ENCODE results near the gene KPNA5. TPM values are rescaled to one million over a fixed set of nuclear protein-coding genes. Genes with fewer than 3 reads are reported as not detected.

Gene KPNA5
- total and polyA plus RNA-seq, 9 of the 15 experiments (the other 6 are each of a cell fraction or from before 2014, with no cell fraction given): 3.2 to 10.3 (median 6.5) TPM

DNA sequence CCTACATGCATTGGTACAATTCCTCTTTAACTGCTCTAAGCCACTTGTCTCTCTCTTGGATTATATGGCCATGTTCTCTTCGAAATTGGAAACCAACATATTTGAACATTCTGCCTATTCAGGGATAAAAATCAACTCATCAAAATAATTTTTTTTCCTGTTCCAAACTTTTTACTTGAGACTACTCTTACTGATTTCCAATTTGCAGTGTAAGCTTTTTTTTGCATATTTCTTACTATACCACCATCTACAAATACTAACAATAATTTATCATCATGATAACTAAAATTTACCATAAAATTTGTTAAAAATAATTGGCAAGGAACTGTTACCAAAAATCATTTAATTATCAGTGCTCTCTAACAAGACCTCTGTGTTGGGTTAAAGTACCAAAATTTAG, 91.4 kb downstream of the KPNA5 start:
- Histone ChIP-seq H4K20me1 (replicated peaks; ENCODE audit: control insufficient read depth, insufficient read depth, low read length) (no peaks in the 10 kb centered on the region), H3K9me1 (ENCODE audit: control insufficient read depth, insufficient read depth, low read length) (no peaks in the 10 kb centered on the region), H3K4me2 (ENCODE audit: insufficient read depth, low read length) (no peak overlapping the region), H3K27me3 (ENCODE audit: control insufficient read depth in 2 of 2, insufficient read depth in 2 of 2, low read length in 2 of 2) (no peaks in the 10 kb centered on the region; a peak in 1 of 5 replicates), H2AFZ (ENCODE audit: low read depth, low read length) (no peak overlapping the region), H3K79me2 (ENCODE audit: control insufficient read depth, insufficient read depth, low read length) (no peaks in the 10 kb centered on the region), H3K9ac (ENCODE audit: insufficient read depth in 1 of 2, low read depth in 2 of 2, low read length in 2 of 2) (no peak overlapping the region), H3K36me3 (ENCODE audit: control insufficient read depth, insufficient read depth, low read length) (no peaks in the 10 kb centered on the region), H3K27ac (ENCODE audit: extremely low read depth, low read depth, low read length) (no peak overlapping the region), H3K9me3 (replicated peaks; ENCODE audit: control insufficient read depth, insufficient read depth, low read depth, low read length) (no peaks in the 10 kb centered on the region), H3K4me1 (replicated peaks in 1 of 2; ENCODE audit: control insufficient read depth in 2 of 2, insufficient read depth in 2 of 2, low read length in 2 of 2) (no peaks in the 10 kb centered on the region), H3K4me3 (no peak overlapping the region)
- FAIRE-seq (no peak), DNase-seq (ENCODE audit: extremely low read depth in 1 of 4, low spot score in 3 of 4) (no peak), ATAC-seq (no peak)
- ChIA-PET CTCF (ENCODE audit: low intra/inter-chr PET ratio) (no interaction called here), POLR2A (no interaction called here)
- in situ Hi-C loops (cut with MboI): no loop called here
- 0% methylated on average over 1 of the region's 1 CpG for WGBS (ENCODE audit: insufficient coverage, low coverage, missing lambda C conversion rate)
- intact Hi-C loops (cut with micrococcal nuclease): no loop called here
- no TSS peak for BruUV-seq (replicated peaks)
- TF ChIP-seq NFXL1 (CRISPR knock-in tag; IDR thresholded peaks at IDR 0.05): no peak
- no peak for TF ChIP-seq RBM22 (IDR thresholded peaks at IDR 0.05; ENCODE audit: low read depth, low read length, poor library complexity, severe bottlenecking)
- no peak for TF ChIP-seq HCFC1 (IDR thresholded peaks at IDR 0.05; ENCODE audit: low read depth, low read length)
- TF ChIP-seq ZNF184 (CRISPR knock-in tag; IDR thresholded peaks at IDR 0.05): no peak
- TF ChIP-seq, protein P1, sequence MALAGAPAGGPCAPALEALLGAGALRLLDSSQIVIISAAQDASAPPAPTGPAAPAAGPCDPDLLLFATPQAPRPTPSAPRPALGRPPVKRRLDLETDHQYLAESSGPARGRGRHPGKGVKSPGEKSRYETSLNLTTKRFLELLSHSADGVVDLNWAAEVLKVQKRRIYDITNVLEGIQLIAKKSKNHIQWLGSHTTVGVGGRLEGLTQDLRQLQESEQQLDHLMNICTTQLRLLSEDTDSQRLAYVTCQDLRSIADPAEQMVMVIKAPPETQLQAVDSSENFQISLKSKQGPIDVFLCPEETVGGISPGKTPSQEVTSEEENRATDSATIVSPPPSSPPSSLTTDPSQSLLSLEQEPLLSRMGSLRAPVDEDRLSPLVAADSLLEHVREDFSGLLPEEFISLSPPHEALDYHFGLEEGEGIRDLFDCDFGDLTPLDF (CRISPR knock-in tag; IDR thresholded peaks at IDR 0.05): no peak
- TF ChIP-seq SRSF1 (IDR thresholded peaks at IDR 0.05; ENCODE audit: low read depth, low read length): no peak
- TF ChIP-seq, protein P2, sequence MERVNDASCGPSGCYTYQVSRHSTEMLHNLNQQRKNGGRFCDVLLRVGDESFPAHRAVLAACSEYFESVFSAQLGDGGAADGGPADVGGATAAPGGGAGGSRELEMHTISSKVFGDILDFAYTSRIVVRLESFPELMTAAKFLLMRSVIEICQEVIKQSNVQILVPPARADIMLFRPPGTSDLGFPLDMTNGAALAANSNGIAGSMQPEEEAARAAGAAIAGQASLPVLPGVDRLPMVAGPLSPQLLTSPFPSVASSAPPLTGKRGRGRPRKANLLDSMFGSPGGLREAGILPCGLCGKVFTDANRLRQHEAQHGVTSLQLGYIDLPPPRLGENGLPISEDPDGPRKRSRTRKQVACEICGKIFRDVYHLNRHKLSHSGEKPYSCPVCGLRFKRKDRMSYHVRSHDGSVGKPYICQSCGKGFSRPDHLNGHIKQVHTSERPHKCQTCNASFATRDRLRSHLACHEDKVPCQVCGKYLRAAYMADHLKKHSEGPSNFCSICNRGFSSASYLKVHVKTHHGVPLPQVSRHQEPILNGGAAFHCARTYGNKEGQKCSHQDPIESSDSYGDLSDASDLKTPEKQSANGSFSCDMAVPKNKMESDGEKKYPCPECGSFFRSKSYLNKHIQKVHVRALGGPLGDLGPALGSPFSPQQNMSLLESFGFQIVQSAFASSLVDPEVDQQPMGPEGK (CRISPR knock-in tag; IDR thresholded peaks at IDR 0.05; ENCODE audit: borderline replicate concordance): no peak
- no peak for TF ChIP-seq ILK (tag; IDR thresholded peaks at IDR 0.05; ENCODE audit: borderline replicate concordance, low read depth)
- no peak for TF ChIP-seq CREB1 (IDR thresholded peaks at IDR 0.05)
- no peak for TF ChIP-seq CREB1 (CRISPR knock-in tag; IDR thresholded peaks at IDR 0.05)
- TF ChIP-seq SP2 (IDR thresholded peaks at IDR 0.05; ENCODE audit: extremely low read depth, low read depth, low read length, poor library complexity, severe bottlenecking): no peak
- no peak for TF ChIP-seq RBM17 (IDR thresholded peaks at IDR 0.05; ENCODE audit: borderline replicate concordance, low read depth, low read length)
- TF ChIP-seq ZNF311 (CRISPR knock-in tag; IDR thresholded peaks at IDR 0.05): no peak
- TF ChIP-seq KLF1 (tag; IDR thresholded peaks at IDR 0.05): no peak
- TF ChIP-seq MAFG (tag; conservative IDR thresholded peaks at IDR 0.05): peak; percentile 25; the same call in 1 of the 2 replicates
- TF ChIP-seq CBX2 (IDR thresholded peaks at IDR 0.05; ENCODE audit: insufficient read depth, low read length, poor library complexity, severe bottlenecking): no peak
- TF ChIP-seq ZNF316 (IDR thresholded peaks at IDR 0.05): peak; percentile 82
- TF ChIP-seq BDP1 (IDR thresholded peaks at IDR 0.05; ENCODE audit: insufficient read depth, insufficient read length): no peak
- no peak for TF ChIP-seq HNRNPH1 (optimal IDR thresholded peaks at IDR 0.05; ENCODE audit: low read depth, low read length)
- no peak for TF ChIP-seq KDM2B (CRISPR knock-in tag; IDR thresholded peaks at IDR 0.05)
- TF ChIP-seq, protein P3, sequence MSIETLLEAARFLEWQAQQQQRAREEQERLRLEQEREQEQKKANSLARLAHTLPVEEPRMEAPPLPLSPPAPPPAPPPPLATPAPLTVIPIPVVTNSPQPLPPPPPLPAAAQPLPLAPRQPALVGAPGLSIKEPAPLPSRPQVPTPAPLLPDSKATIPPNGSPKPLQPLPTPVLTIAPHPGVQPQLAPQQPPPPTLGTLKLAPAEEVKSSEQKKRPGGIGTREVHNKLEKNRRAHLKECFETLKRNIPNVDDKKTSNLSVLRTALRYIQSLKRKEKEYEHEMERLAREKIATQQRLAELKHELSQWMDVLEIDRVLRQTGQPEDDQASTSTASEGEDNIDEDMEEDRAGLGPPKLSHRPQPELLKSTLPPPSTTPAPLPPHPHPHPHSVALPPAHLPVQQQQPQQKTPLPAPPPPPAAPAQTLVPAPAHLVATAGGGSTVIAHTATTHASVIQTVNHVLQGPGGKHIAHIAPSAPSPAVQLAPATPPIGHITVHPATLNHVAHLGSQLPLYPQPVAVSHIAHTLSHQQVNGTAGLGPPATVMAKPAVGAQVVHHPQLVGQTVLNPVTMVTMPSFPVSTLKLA (conservative IDR thresholded peaks at IDR 0.05): no peak
